GM21381 (cell line): ENCODE measurements around the gene RGS7.
"Not testable (repeated sequence)": the region's sequence is repeated elsewhere in the genome, so short reads cannot be mapped to it uniquely, and the experiment has no call there.

ENCODE experiments used
- ATAC-seq: cut with Tn5 transposase; IDR thresholded peaks from one replicate; pipeline ENCODE4 v1.9.1; 2021; ENCODE audit warnings: mild to moderate bottlenecking, moderate library complexity; ENCODE audit not compliant: unreplicated experiment

Gene RGS7

DNA sequence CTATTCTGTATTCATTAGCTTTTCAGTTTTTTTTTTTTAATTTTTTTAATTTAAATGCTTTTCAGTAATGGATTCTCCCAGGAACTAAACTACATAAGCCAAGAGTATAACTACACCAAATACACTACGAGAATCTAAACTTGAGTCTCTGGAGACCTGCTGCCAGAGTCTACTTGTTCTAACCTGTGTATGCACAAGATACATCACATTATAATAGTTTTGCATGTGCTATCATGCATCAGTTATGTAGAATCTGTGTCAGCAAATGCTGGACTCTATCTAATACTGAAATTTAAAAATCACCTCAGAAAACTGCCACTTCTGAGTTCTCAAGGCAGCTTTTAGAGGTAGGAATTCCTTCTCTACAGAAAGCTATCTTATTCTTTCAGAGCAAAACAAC is 598.7 kb downstream of the RGS7 start:
- no peak for ATAC-seq

DNA sequence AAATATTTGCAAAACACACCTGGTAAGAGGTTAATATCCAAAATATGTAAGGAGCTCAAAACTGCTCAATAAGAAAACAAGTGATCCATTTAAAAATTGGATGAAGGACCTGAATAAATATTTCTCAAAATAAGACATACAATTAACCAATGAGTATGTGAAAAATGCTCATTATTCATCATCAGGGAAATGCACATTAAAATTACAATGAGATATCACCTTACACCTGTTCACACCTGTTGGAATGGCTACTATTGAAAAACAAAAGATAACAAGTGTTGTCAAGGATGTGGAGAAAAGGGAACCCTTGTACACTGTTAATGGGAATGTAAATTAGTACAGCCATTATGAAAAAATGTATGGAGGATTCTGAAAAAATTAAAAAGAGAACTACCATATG is 609.1 kb downstream of the RGS7 start:
- ATAC-seq: no peak

DNA sequence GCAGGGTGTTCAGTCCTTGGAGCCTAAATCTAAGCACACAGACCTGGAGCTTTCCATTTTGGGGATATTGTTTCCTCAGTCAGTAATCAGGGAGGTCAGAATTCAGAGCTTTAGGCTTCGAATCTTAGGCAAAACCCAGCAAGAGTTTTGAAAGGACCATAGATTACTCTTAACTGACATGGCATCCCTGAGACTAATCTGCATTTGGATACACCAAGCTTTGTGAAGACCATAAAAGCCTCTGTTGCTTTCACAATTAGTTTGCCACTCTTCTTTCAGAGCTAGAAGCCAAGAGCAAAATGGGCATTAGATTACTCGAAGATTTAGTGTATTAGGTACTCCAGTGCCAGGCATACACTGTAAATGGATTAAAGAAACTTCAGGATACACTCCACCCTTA is 613.3 kb downstream of the RGS7 start:
- no peak for ATAC-seq

DNA sequence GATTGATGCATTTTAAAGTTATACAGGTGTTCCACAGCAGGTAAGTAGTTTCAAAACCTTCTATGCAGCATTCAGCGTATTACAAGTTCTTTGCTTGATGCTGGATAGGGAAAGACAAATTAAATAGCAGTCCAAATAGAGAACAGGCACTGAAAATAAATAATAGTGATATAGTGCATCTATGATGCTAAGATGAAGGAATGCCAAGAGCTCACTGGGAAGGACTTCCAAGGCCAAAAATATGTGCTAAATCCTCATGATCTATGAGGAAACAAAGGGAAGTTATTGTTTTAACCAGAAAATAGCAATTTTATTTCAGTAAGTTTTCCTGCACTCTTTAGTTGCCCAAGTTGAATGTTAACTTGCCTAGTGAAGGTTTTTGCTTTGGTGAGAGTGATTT is 617.3 kb downstream of the RGS7 start:
- no peak for ATAC-seq

DNA sequence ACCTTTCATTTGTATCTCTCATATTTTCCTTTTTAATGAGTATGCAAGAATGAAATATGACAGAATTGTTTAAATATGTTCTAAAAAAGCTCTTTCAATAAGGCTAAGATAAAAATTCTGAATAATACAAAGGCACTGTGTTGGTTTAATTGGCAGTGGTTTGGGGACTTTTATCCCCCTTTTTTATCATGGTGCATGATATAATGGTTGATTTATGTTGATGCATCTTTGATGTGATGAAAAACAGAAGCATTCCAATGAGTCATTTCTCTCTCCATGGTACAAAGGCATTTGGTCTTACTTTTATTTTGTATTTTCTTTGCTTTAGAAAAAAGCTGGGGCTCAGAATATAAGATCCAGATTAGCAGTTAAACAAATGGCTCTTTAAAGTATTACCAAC is 617.9 kb downstream of the RGS7 start:
- no peak for ATAC-seq

DNA sequence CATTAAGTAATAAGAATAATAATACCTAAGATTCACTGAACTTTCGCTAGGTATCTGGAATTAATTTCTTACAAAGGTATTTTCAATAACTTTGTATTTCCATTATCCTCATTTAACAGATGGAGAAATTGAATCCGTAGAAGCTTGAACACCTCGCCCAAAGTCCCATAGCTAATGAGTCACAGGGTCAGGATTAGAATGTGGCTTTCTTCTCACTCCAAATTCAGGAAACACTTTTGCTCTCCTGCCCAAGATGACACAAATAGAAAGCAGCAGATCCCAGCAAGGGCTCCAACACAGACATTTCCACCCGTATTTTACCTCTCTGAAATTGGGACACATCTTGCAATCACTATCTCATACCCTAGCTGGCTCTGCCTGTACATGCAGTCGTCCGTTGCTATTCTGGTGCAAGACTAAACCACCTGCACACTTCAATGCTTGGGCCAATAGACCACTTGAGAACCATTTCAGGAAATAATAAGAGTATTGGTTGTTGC is 619.2 kb downstream of the RGS7 start:
- ATAC-seq: no peak

DNA sequence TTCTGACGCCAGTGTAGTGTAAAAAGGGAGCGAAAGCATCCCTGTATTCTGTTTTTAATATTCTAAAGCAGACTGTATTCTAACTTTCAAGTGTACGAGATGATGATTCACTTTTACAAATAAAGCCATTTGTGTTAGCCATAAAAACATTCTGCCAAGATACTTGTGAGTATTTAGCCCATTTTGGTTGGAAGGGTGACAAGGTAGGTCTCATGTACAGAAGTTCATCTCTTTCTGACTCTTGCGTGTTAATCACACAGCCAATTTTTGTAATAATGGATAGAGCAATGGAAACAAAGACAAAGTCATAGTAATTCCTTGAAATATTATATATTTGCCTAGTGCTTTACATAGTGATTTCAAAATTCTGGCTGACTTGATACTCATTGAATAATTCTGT is 619.7 kb downstream of the RGS7 start:
- no peak for ATAC-seq

DNA sequence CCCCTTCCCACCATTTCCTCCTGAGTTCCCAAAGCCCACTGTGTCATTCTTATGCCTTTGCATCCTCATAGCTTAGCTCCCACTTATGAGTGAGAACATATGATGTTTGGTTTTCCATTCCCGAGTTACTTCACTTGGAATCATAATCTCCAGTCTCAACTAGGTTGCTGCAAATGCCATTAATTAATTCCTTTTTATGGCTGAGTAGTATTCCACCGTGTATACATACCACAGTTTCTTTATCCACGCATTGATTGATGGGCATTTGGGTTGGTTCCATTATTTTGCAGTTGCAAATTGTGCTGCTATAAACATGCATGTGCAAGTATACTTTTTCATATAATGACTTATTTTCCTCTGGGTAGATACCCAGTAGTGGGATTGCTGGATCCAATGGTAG is 622.3 kb downstream of the RGS7 start:
- not testable (repeated sequence) for ATAC-seq

DNA sequence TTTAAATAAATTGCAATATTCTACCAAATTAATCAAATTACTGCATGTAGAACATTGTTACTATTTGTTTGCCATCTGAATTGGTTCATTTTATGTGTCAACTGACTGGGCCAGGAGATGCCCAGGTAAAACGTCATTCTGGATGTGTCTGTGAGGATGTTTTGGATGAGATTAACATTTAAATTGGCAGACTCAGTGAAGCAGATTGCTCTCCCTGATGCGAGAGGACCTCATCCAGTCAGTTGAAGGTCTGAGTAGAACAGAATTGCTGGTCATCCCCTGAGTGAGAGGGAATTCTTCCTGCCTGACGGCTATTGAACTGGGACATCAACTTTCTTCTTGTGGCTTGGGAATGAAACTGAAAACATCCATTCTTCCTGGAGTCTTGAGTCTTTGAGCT is 623.0 kb downstream of the RGS7 start:
- ATAC-seq: no peak

DNA sequence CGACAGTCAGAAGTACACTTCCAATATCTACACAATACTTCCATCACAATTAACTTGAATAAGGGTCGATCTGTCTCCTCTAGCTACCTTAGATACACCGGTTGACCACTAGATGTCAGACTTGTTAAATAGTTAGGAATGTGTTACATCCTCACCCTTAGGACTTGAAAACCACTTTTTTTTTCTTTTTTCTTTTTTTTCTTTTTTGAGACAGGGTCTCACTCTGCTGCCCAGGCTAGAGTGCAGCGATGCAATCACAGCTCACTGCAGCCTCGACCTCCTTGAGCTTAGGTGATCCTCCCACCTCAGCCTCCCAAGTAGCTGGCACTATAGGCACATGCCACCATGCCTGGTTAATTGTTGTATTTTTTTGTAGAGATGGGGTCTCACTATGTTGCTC is 624.6 kb downstream of the RGS7 start:
- ATAC-seq: peak; percentile 94
